ENCODE data around the gene KRT12. TPM values are rescaled to one million over a fixed set of nuclear protein-coding genes. Genes with fewer than 3 reads are reported as not detected.

Gene KRT12
- total RNA-seq, 1 donor from 2014 or later = not detected

DNA sequence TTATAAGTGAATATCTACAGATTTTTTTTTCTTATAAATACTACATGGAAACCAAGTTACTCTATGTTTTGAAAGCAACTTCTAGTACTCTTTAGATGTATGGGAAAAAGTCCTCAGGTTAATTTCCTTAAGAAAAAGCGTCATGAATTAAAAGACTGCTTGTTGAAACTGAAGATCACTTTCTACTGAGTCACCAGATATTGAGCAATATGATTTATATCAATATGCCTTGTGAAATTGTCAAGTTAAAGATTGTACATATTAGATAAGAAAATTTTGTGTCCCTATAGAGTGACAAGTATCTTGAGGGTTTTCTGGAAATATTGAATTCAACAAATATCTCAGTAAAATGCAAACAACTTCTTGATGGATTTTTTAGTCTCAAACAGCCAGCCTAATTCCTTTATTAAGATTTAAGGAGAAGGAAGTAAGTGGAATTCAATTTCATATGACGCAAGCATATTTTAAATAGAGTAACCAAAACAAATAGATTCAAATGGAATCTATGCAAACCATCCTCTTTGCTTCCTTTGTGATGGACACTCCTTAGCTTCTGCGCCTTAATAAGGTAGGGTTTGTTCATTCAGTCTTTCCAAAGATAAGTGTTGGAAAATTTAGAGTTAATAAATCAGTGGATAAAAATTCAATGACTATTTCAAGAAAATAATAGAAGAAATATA, 16.6 kb downstream of the KRT12 start:
- no peak overlapping the region for H3K4me3 ChIP-seq
- ATAC-seq (no peak), DNase-seq (no peak)
- TF ChIP-seq, protein P1, sequence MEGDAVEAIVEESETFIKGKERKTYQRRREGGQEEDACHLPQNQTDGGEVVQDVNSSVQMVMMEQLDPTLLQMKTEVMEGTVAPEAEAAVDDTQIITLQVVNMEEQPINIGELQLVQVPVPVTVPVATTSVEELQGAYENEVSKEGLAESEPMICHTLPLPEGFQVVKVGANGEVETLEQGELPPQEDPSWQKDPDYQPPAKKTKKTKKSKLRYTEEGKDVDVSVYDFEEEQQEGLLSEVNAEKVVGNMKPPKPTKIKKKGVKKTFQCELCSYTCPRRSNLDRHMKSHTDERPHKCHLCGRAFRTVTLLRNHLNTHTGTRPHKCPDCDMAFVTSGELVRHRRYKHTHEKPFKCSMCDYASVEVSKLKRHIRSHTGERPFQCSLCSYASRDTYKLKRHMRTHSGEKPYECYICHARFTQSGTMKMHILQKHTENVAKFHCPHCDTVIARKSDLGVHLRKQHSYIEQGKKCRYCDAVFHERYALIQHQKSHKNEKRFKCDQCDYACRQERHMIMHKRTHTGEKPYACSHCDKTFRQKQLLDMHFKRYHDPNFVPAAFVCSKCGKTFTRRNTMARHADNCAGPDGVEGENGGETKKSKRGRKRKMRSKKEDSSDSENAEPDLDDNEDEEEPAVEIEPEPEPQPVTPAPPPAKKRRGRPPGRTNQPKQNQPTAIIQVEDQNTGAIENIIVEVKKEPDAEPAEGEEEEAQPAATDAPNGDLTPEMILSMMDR (IDR thresholded peaks at IDR 0.05) = no peak
- no peaks in the 10 kb centered on the region for H3K36me3 ChIP-seq
- H3K27me3 ChIP-seq (ENCODE audit: low read depth) = peaks cover 7% of the 10 kb centered on the region
- intact Hi-C loops (cut with DNase I) = no loop called here
- H3K27ac ChIP-seq = no peak overlapping the region
- no peaks in the 10 kb centered on the region for H3K4me1 ChIP-seq
- no peaks in the 10 kb centered on the region for H3K9me3 ChIP-seq

DNA sequence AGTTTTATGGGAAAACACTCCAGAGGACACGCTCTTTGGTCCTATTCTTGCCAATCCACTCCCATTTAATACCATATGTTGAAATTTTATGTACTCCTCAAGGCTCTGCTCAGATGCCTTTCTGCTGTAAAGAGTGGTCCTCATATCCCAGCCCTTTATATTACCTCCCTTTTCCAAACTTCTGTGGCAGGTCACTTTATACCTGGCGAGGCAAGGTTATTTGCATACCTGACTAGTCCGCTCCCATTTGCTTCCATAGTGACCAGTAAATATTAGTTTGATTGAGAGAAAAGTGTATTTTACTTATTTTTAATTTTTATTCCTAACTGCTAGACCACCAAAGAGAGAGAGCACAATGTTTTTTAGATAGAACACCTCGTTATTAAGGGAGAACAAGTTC, 17.3 kb downstream of the KRT12 start:
- DNase-seq = no peak
- intact Hi-C loops (cut with DNase I) = no loop called here
- ATAC-seq = no peak
- Histone ChIP-seq H3K36me3 (no peaks in the 10 kb centered on the region), H3K4me3 (no peak overlapping the region), H3K27ac (no peak overlapping the region), H3K9me3 (no peaks in the 10 kb centered on the region), H3K27me3 (ENCODE audit: low read depth) (peaks cover 7% of the 10 kb centered on the region), H3K4me1 (no peaks in the 10 kb centered on the region)
- TF ChIP-seq, protein P1 (IDR thresholded peaks at IDR 0.05) = no peak

DNA sequence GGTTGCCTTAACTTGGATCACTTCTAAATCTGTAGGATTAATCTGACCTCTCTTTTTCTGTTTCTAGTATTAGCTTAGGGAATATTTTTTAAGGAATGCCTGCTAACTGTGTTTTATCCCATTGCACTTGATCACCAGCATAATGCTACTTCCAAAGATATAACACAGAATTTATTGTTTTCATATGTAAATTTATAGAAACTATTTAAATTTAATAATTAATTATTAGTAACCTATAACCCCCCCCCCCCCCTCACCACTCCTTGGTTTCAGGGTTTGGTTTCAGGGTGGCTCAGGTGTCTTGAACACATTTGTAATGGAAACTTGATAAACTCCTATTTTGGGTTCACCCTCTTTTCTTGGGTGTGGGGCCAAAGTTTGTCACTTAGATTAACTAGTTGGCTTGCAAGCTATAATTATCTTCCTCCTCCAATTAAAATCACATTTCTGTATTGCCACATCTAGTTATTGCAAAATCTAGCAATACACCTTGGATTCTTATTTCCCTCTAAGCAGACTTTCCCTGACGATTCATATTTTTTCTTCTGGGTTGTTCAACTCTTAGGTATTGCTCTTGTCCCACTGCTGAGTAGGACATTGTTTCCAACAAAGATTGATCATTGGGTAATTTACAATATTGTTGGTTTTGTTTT, 18.3 kb downstream of the KRT12 start:
- Histone ChIP-seq H3K27ac (no peak overlapping the region), H3K9me3 (no peaks in the 10 kb centered on the region), H3K27me3 (ENCODE audit: low read depth) (peaks cover 7% of the 10 kb centered on the region), H3K4me1 (no peaks in the 10 kb centered on the region), H3K4me3 (no peak overlapping the region), H3K36me3 (no peaks in the 10 kb centered on the region)
- TF ChIP-seq, protein P1 (IDR thresholded peaks at IDR 0.05) = no peak
- intact Hi-C loops (cut with DNase I) = no loop called here
- DNase-seq (no peak), ATAC-seq (no peak)

DNA sequence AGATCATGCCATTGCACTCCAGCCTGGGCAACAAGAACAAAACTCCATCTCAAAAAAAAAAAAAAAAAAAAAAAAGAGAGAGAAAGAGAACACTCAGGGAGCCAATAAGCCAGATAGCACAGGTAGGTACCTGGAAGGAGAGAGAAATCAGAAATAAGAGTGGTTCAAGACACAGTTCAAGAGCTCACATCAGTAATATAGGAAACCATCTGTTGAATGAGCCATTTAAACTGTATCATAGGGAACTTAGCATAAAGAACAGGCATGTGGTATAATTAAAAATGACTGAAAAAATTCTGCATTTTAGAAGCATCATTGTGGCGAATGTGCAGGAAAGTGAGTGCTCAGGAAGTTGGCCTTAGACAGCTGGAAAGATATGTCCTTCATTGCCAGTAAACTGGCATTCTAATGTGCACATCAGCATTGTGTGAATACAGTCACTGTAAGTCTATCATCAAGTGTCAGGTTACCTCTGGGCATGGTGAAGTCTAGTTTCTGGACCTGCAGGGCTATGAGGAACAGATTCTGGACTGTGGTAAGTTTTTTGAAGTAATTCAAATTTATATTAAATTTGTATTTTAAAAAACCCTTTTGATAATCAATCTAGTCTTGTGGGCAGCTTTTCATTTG, 20.4 kb downstream of the KRT12 start:
- H3K27ac ChIP-seq = no peak overlapping the region
- TF ChIP-seq, protein P1 (IDR thresholded peaks at IDR 0.05) = no peak
- H3K4me3 ChIP-seq = no peak overlapping the region
- peaks cover 7% of the 10 kb centered on the region for H3K27me3 ChIP-seq (ENCODE audit: low read depth)
- ATAC-seq (no peak), DNase-seq (no peak)
- no peaks in the 10 kb centered on the region for H3K4me1 ChIP-seq
- intact Hi-C loops (cut with DNase I) = no loop called here
- no peaks in the 10 kb centered on the region for H3K36me3 ChIP-seq
- no peaks in the 10 kb centered on the region for H3K9me3 ChIP-seq

DNA sequence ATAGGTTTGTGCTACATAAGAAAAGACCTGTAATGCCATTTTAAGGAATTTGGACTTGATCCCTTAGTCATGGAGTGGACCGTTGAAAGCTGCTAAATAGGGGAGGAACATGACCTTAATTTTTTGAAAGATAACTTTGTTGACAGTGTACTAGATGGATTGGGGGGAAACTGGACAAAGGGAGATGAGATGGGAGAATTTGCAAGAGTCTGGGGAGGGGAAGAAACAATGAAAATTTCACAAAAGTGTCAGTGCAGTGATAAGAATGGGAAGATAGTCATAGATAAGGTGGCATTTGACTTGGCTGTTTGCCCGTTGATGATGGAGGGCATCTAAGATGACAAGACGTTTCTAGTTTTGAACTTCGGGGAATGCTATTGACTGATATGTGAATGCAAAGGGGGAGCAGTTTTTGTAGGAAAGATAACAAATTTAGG, 22.3 kb downstream of the KRT12 start:
- Histone ChIP-seq H3K36me3 (no peaks in the 10 kb centered on the region), H3K27ac (no peak overlapping the region), H3K4me1 (no peaks in the 10 kb centered on the region), H3K4me3 (no peak overlapping the region), H3K9me3 (no peaks in the 10 kb centered on the region), H3K27me3 (ENCODE audit: low read depth) (peaks cover 6% of the 10 kb centered on the region)
- ATAC-seq = no peak
- TF ChIP-seq, protein P1 (IDR thresholded peaks at IDR 0.05) = no peak
- intact Hi-C loops (cut with DNase I) = no loop called here
- DNase-seq = no peak
